ENCODE measurements around the gene ABCC8. TPM values are rescaled to one million over a fixed set of nuclear protein-coding genes. Genes with fewer than 3 reads are reported as not detected.
A peak's percentile ranks its signal among the peaks of the same experiment; 100 is the strongest.

The ABCC8 gene
- total and polyA plus RNA-seq, 9 of the 15 experiments (the other 6 are each of a cell fraction or from before 2014, with no cell fraction given): not detected

GRCh38 chr11:17388609-17389210 is 87.9 kb downstream of the ABCC8 start, which contains the start of gene KCNJ11:
TSS of gene KCNJ11 (minus strand) at chr11:17388659. CDS start at chr11:17388091, 568 bp downstream.
- CTCF ChIA-PET (ENCODE audit: low intra/inter-chr PET ratio): interaction anchor here (1.7 to 3.0 kb wide), 2 partner anchors 116 to 159 kb away, joined by 3 to 11 read pairs; no protein-coding TSS in a partner anchor
- intact Hi-C loops (cut with micrococcal nuclease): loop anchor here (1.0 to 5.0 kb wide), 2 partner anchors 91 to 441 kb away; no protein-coding TSS in a partner anchor
- in situ Hi-C loops (cut with MboI): no loop called here
- Histone ChIP-seq H3K27me3 (ENCODE audit: control insufficient read depth in 2 of 2, insufficient read depth in 2 of 2, low read length in 2 of 2) (peaks cover 0 to 10% of the 10 kb centered on the region in 2 experiments), H2AFZ (ENCODE audit: low read depth, low read length) (peak within 1 kb of the TSS; percentile 90), H3K4me1 (replicated peaks in 1 of 2; ENCODE audit: control insufficient read depth in 2 of 2, insufficient read depth in 2 of 2, low read length in 2 of 2) (peaks cover 2 to 36% of the 10 kb centered on the region in 2 experiments; a peak in 3 of 5 replicates), H3K4me3 (peak within 1 kb of the TSS; percentile 56), H3K9me1 (ENCODE audit: control insufficient read depth, insufficient read depth, low read length) (peaks cover 5% of the 10 kb centered on the region), H3K9ac (ENCODE audit: insufficient read depth in 1 of 2, low read depth in 2 of 2, low read length in 2 of 2) (peak within 1 kb of the TSS; percentile 50 to 89; a peak in 3 of 4 replicates), H3K79me2 (ENCODE audit: control insufficient read depth, insufficient read depth, low read length) (no peaks in the 10 kb centered on the region), H3K27ac (ENCODE audit: extremely low read depth, low read depth, low read length) (no peak within 1 kb of the TSS), H3K9me3 (replicated peaks; ENCODE audit: control insufficient read depth, insufficient read depth, low read depth, low read length) (no peaks in the 10 kb centered on the region), H4K20me1 (replicated peaks; ENCODE audit: control insufficient read depth, insufficient read depth, low read length) (peaks cover 11% of the 10 kb centered on the region), H3K36me3 (ENCODE audit: control insufficient read depth, insufficient read depth, low read length) (no peaks in the 10 kb centered on the region), H3K4me2 (ENCODE audit: insufficient read depth, low read length) (peak within 1 kb of the TSS; percentile 76)
- FAIRE-seq (no peak), DNase-seq (ENCODE audit: extremely low read depth in 1 of 4, low spot score in 3 of 4) (no peak), ATAC-seq (peak; percentile 72)
- POLR2A ChIA-PET: interaction anchor here (0.7 kb wide), 1 partner anchor 17 kb away, joined by 3 read pairs; no protein-coding TSS in a partner anchor
- WGBS (ENCODE audit: insufficient coverage, low coverage, missing lambda C conversion rate): 5% methylated on average over 26 of the region's 53 CpGs
- BruUV-seq (replicated peaks): no TSS peak
- 0 out of 2 replicates have a peak, but pooled peaks have one; percentile 29 for TF ChIP-seq ZNF740 (CRISPR knock-in tag; IDR thresholded peaks at IDR 0.05)
- 0 out of 4 replicates have a peak, but pooled peaks of 1 of the 2 experiments have one; percentile 4 for TF ChIP-seq ZNF740 (tag; IDR thresholded peaks at IDR 0.05)
- TF ChIP-seq POLR2G (IDR thresholded peaks at IDR 0.05; ENCODE audit: low read depth, low read length): 0 out of 2 replicates have a peak, but pooled peaks have one; percentile 48
- no peak for TF ChIP-seq MLLT1 (IDR thresholded peaks at IDR 0.05)
- no peak for TF ChIP-seq HDAC3 (IDR thresholded peaks at IDR 0.05; ENCODE audit: borderline replicate concordance, partially characterized antibody)
- 0 out of 2 replicates have a peak, but pooled peaks have one; percentile 2 for TF ChIP-seq MGA (IDR thresholded peaks at IDR 0.05)
